Esophagus muscularis mucosa (tissue), 4 donors: ENCODE measurements around the gene ACER3. TPM values are rescaled to one million over a fixed set of nuclear protein-coding genes. Genes with fewer than 3 reads are reported as not detected.

ENCODE experiments used
- DNase-seq: peaks from one replicate; pipeline ENCODE4 v3.0.0-alpha.2; 2017; ENCODE audit errors: extremely low spot score
- H3K27ac ChIP-seq, 4 donors: fragments of 200-600 bp; sonication (generic); replicated peaks in 1 of 4; 1 replicate in 3 of 4; 2 replicates in 1 of 4; pipeline ENCODE4 v1.5.1; 2016 to 2019; ENCODE audit warnings: mild to moderate bottlenecking in 1 of 4
- H3K27me3 ChIP-seq, 4 donors: fragments of 200-600 bp; sonication (generic); one replicate each; pipeline versions ENCODE4 v1.5.1 to v1.6.0; 2016 to 2019
- H3K36me3 ChIP-seq, 4 donors: fragments of 200-600 bp; sonication (generic); one replicate each; pipeline ENCODE4 v1.5.1; 2016 to 2019
- H3K4me1 ChIP-seq, 4 donors: fragments of 200-600 bp; sonication (generic); one replicate each; pipeline ENCODE4 v1.5.1; 2016 to 2019
- H3K4me3 ChIP-seq, 4 donors: fragments of 200-600 bp; sonication (generic); 1 replicate in 2 of 4; 2 replicates in 2 of 4; pipeline ENCODE4 v1.5.1; 2016 to 2019; ENCODE audit warnings: mild to moderate bottlenecking in 4 of 4, moderate library complexity in 1 of 4
- H3K9me3 ChIP-seq, 4 donors: fragments of 200-600 bp; sonication (generic); 1 replicate in 3 of 4; 2 replicates in 1 of 4; pipeline ENCODE4 v1.5.1; 2016 to 2019
- EP300 ChIP-seq: sonication (generic); formaldehyde crosslinking; IDR thresholded peaks from one replicate; pipeline ENCODE4 v1.6.1; 2017; ENCODE audit warnings: antibody characterized with exemption
- POLR2A ChIP-seq: fragments of 450-650 bp; IDR thresholded peaks from one replicate; pipeline ENCODE4 v1.6.1; 2017; ENCODE audit warnings: antibody characterized with exemption, moderate library complexity, mild to moderate bottlenecking, low read depth
- POLR2AphosphoS5 ChIP-seq, 2 donors: sonication (generic); formaldehyde crosslinking; IDR thresholded peaks; one replicate each; pipeline ENCODE4 v1.6.1; 2017; ENCODE audit warnings: antibody characterized with exemption in 2 of 2
- WGBS: methylation state at CpG from one replicate; pipeline ENCODE4 v1.1.5; 2018; 5-methylcytosine and 5-hydroxymethylcytosine counted together
- intact Hi-C: fragments of 100-400 bp; cut with DNase I; formaldehyde crosslinking; loops from one replicate; pipeline ENCODE4 v1.15.1; 2023
- total RNA-seq, 4 donors: library from RNA; depleted of rRNA; stranded (reverse); fragments of >200 nt; gene quantifications; one replicate each; pipeline versions ENCODE4 v1.1.0 to v1.2.1, GENCODE V29; 2016
- TF ChIP-seq, protein P1 (sequence below), 3 experiments: fragments of 200-600 bp in 2 of 3; fragments of 450-650 bp in 1 of 3; sonication (generic) in 2 of 3; IDR thresholded peaks; one replicate each; pipeline ENCODE4 v1.5.1; 2017 to 2019; ENCODE audit warnings: antibody characterized with exemption in 3 of 3, mild to moderate bottlenecking in 2 of 3, moderate library complexity in 1 of 3

ACER3 gene
- total RNA-seq, 4 donors from 2014 or later = 10.5 to 12.8 (median 11.2) TPM

DNA sequence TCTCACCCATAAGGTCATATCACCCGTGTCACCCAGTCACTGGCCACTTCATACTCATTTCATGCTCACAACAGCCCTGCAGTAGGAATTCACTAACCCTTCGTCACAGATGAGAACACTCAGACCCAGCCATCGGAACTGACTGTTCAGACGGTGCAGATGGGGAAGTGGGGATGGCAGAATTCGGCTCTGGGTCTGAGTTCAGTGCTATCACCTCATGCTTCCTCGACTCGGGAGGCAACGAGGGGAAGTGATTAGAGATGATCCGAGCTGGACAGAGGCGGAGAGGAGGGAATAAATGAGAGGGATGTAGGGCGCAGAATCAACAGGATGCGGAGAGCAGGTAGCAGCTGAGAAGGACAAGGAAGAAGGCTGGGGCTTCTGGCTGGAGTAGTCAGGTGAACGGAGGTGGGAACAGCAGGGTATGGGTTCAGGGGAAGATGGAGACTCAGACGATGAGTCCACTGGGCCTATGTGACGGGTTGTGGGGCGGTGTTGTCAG is 178.2 kb downstream of the ACER3 start:
- Histone ChIP-seq H3K4me3 (no peak overlapping the region), H3K36me3 (no peaks in the 10 kb centered on the region), H3K27ac (no peak overlapping the region), H3K4me1 (peaks cover 7 to 14% (median 12%) of the 10 kb centered on the region in 4 donors), H3K27me3 (peaks cover 0 to 62% (median 18%) of the 10 kb centered on the region in 4 donors), H3K9me3 (no peaks in the 10 kb centered on the region)
- intact Hi-C loops = no loop called here
- TF ChIP-seq POLR2AphosphoS5 (IDR thresholded peaks at IDR 0.05) (no peak), POLR2A (no peak), EP300 (no peak)
- TF ChIP-seq, protein P1, sequence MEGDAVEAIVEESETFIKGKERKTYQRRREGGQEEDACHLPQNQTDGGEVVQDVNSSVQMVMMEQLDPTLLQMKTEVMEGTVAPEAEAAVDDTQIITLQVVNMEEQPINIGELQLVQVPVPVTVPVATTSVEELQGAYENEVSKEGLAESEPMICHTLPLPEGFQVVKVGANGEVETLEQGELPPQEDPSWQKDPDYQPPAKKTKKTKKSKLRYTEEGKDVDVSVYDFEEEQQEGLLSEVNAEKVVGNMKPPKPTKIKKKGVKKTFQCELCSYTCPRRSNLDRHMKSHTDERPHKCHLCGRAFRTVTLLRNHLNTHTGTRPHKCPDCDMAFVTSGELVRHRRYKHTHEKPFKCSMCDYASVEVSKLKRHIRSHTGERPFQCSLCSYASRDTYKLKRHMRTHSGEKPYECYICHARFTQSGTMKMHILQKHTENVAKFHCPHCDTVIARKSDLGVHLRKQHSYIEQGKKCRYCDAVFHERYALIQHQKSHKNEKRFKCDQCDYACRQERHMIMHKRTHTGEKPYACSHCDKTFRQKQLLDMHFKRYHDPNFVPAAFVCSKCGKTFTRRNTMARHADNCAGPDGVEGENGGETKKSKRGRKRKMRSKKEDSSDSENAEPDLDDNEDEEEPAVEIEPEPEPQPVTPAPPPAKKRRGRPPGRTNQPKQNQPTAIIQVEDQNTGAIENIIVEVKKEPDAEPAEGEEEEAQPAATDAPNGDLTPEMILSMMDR (IDR thresholded peaks at IDR 0.05) = no peak
- DNase-seq = peak; percentile 85
- WGBS = 79% methylated on average over 16 of the region's 16 CpGs

- no peak for DNase-seq
- 7% methylated on average over 23 of the region's 109 CpGs for WGBS
- Histone ChIP-seq H3K27me3 (peaks cover 0 to 71% (median 18%) of the 10 kb centered on the region in 4 donors), H3K27ac (no peak overlapping the region), H3K4me3 (peak overlapping the region; percentile 41 to 55 (median 46)), H3K4me1 (peaks cover 7 to 14% (median 12%) of the 10 kb centered on the region in 4 donors), H3K9me3 (no peaks in the 10 kb centered on the region), H3K36me3 (no peaks in the 10 kb centered on the region)
- intact Hi-C loops = no loop called here
- TF ChIP-seq, protein P1 (IDR thresholded peaks at IDR 0.05) = peak in 1 of 3 experiments; percentile 34
- no peak for TF ChIP-seq EP300
These were observed 179.0 kb downstream of the ACER3 start for GRCh38 chr11:77039491-77040400.

- peaks cover 7 to 14% (median 12%) of the 10 kb centered on the region in 4 donors for H3K4me1 ChIP-seq
- no peak for DNase-seq
- peak overlapping the region in 1 of 4 donors; percentile 47 for H3K4me3 ChIP-seq
- H3K9me3 ChIP-seq = no peaks in the 10 kb centered on the region
- no peaks in the 10 kb centered on the region for H3K36me3 ChIP-seq
- intact Hi-C loops = no loop called here
- peaks cover 0 to 77% (median 22%) of the 10 kb centered on the region in 4 donors for H3K27me3 ChIP-seq
- 95% methylated on average over 13 of the region's 37 CpGs for WGBS
- TF ChIP-seq POLR2AphosphoS5 (IDR thresholded peaks at IDR 0.05) = no peak
- TF ChIP-seq EP300 = no peak
- TF ChIP-seq POLR2A = no peak
- TF ChIP-seq, protein P1 (IDR thresholded peaks at IDR 0.05) = no peak
- H3K27ac ChIP-seq = no peak overlapping the region
These were observed 179.7 kb downstream of the ACER3 start for GRCh38 chr11:77040401-77040777.

DNA sequence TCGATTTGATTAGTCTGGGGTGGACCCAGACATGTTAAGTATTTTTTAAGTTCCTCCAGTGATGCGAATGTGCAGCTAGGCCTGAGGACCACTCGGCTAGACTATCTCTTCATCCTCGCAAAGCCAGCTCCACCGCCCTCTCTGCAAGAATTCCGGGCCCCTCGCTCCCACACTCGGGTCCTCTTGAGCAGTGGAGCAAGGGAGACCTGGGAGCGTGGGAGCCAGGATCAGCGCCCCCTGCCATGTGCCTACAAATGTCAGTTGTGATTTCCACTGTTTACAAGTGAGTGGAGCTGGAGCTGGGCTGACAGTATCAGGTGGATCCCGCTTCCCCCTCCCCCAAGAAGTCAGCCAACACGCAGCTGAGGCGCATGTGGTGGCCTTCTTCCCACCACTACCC is 180.2 kb downstream of the ACER3 start:
- Histone ChIP-seq H3K36me3 (no peaks in the 10 kb centered on the region), H3K4me3 (no peak overlapping the region), H3K27me3 (peaks cover 0 to 82% (median 27%) of the 10 kb centered on the region in 4 donors), H3K9me3 (no peaks in the 10 kb centered on the region), H3K4me1 (peaks cover 7 to 18% (median 14%) of the 10 kb centered on the region in 4 donors), H3K27ac (no peak overlapping the region)
- no peak for TF ChIP-seq POLR2AphosphoS5 (IDR thresholded peaks at IDR 0.05)
- WGBS = 94% methylated on average over 12 of the region's 13 CpGs
- intact Hi-C loops = no loop called here
- DNase-seq = no peak

DNA sequence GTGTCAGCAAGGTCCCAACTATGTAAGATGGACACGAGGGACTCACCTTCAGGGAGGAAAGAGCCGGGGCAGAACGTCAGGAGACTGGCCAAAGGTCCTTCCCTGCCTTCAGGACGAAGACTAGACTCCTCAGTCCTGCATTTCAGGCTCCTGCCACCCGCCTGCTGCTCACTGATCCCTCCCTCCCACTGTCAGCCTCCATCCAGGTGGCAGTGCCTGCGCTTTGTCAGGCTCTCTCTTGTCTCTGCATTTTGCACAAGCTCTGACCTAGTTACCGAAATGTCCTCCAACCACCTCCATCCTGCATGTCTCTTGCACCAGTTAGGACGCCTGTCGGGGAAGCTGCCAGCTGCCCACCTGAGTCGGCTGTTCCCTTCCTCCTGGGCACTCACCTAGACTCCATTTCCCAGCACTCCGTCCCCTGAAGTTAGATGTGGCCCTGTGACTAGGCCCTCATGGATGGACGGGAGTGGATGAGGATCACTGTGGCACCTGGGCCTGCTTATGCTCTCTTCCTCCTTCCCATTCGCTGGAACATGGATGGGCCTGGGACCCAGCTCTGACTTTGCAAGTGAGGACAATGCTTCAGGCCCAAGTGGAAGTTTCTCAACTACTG is 181.5 kb downstream of the ACER3 start:
- no peaks in the 10 kb centered on the region for H3K36me3 ChIP-seq
- TF ChIP-seq EP300 (no peak), POLR2A (no peak), POLR2AphosphoS5 (IDR thresholded peaks at IDR 0.05) (no peak)
- TF ChIP-seq, protein P1 (IDR thresholded peaks at IDR 0.05) = no peak
- peaks cover 0 to 80% (median 29%) of the 10 kb centered on the region in 4 donors for H3K27me3 ChIP-seq
- H3K9me3 ChIP-seq = no peaks in the 10 kb centered on the region
- H3K27ac ChIP-seq = no peak overlapping the region
- DNase-seq = no peak
- no peak overlapping the region for H3K4me3 ChIP-seq
- intact Hi-C loops = no loop called here
- H3K4me1 ChIP-seq = peaks cover 7 to 26% (median 22%) of the 10 kb centered on the region in 4 donors
- 93% methylated on average over 13 of the region's 13 CpGs for WGBS
